GM13976 (cell line): ENCODE measurements around the gene BUD23.

Source experiments
- DNase-seq: peaks from one replicate; pipeline ENCODE4 v3.0.0; 2012; ENCODE audit warnings: low spot score
- in situ Hi-C: fragments of 300-500 bp; cut with MboI; formaldehyde crosslinking; loops from one replicate; pipeline ENCODE4 v1.12.0; 2022; ENCODE audit warnings: low sequenced_read_pairs, mixed read lengths, inconsistent platforms; ENCODE audit not compliant: unreplicated experiment
- TF ChIP-seq, protein P1 (sequence below): IDR thresholded peaks from 2 replicates; pipeline ENCODE4 v1.5.1; 2012; ENCODE audit warnings: borderline replicate concordance, mild to moderate bottlenecking; ENCODE audit not compliant: insufficient read depth; ENCODE audit errors: extremely low read depth, missing control alignments, control extremely low read depth

The BUD23 gene

DNA sequence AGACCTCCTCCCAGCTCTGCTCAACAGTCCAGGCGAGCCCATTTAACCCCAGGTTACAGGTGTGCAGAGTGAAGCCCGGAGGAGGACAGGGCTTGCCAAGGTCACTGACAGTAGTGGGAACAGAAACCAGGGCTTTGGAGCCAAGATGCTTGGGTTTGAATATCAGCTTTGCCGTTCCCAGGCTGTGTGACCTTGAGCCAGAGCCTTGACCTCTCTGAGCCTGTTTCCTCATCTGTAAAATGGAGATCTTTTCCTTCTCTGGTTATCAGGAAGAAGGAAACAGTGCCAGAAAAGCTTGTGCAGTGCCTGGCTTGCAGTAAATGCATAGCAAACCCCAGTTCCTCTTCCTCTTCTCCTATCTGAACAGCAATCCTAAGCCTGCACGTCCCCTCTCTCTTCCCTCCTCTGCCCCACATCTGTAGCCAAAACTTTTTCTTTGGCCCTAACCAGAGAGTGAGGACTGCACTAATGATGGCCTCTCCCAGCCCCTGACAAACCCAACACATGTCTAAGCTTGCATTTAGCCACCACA, 37.7 kb upstream of the BUD23 start:
- TF ChIP-seq, protein P1, sequence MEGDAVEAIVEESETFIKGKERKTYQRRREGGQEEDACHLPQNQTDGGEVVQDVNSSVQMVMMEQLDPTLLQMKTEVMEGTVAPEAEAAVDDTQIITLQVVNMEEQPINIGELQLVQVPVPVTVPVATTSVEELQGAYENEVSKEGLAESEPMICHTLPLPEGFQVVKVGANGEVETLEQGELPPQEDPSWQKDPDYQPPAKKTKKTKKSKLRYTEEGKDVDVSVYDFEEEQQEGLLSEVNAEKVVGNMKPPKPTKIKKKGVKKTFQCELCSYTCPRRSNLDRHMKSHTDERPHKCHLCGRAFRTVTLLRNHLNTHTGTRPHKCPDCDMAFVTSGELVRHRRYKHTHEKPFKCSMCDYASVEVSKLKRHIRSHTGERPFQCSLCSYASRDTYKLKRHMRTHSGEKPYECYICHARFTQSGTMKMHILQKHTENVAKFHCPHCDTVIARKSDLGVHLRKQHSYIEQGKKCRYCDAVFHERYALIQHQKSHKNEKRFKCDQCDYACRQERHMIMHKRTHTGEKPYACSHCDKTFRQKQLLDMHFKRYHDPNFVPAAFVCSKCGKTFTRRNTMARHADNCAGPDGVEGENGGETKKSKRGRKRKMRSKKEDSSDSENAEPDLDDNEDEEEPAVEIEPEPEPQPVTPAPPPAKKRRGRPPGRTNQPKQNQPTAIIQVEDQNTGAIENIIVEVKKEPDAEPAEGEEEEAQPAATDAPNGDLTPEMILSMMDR: no peak
- DNase-seq: no peak
- in situ Hi-C loops: no loop called here

DNA sequence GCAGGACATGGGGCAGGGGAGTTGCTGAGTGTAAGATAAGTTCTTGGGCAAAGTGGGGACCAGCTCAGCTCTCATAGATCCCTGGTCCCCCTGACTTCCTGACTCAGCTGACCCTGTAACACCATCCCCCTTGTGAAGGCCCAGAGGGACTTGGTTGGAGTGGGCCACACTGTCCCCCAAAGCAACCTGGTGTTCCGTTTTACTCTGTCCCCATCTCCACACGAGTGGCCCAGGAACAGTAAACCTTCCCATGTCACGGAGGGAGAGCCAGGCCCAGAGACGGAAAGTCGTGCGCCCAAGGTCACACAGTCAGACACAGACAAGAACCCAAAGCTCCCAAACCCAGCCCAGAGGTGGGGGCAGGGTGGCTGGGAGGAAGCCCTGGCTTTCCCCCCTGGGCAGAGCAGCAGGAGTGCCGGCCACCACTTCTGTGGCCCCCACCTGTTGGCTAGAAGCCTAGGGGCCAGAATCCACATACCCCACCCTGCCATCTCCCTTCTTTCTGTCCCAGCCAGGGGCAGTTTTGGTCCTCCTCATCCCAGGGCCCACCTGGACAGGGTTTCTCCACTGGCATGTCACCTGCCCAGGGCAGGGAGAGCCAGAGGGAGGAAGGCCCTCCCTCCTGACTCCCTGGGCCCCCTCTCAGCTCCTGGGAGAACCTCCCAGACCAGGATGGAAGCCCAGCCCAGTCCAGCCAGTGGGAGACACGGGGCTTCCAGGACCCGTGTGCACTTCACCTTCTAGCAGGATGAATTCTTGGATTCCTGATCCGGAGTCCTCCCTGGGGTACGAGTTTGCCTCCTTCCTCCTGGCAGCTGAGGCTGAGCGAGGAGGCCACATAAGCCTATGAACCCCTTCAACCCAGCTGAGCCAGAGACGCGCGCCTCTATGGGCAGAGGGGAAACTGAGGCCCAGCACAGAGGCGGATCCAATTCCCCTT, 36.3 kb upstream of the BUD23 start:
- TF ChIP-seq, protein P1: no peak
- no peak for DNase-seq
- in situ Hi-C loops: no loop called here

DNA sequence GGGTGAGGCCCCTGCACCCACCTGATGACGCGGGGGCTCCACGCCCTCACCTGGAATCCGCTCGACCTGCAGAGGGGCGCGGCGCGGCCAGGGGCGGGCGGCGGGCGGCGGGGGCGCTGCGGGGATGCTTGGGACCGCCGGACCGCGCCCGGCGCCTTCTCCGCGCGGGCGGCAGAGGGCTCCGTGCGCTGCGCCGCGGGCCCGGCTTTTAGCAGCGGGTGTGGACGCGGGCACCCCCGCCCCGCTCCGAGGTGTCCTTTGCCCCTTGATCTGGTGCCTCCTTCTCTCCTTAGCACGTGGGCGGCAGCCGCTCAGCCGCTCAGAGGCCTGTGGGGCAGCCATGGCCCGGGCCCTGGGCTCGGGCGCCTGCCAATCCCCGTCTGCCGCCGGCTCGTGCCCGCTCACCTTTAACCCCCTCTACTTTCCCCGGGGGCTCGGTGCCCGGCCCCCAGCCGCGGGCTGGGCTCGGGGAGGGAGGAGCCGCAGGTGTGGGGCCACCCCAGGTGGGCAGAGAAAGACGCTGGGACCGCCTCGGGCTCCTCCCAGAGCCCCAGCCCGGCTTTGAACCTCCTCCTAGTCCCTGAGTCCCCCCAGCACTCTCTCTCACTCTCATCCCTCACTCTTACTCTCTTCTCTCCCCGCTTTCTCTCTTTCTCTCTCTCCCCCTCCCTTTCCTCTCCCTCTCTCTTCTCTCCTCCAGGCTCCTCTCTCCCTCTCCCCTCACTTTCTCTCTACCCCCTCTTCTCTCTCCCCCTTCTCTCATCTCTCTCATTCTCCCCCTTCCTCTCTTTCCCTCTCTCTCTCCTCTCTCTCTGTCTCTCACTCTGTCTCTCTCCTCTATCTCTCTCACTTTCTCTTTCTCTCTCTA, 35.4 kb upstream of the BUD23 start:
- peak; percentile 63 for DNase-seq
- in situ Hi-C loops: no loop called here
- TF ChIP-seq, protein P1: no peak

- in situ Hi-C loops: no loop called here
- TF ChIP-seq, protein P1: no peak
Measured at GRCh38 chr7:73648593-73649332, 34.6 kb upstream of the BUD23 start.

GRCh38 chr7:73649576-73649975, 33.8 kb upstream of the BUD23 start:
- no peak for DNase-seq
- in situ Hi-C loops: no loop called here
- TF ChIP-seq, protein P1: no peak

More at GRCh38 chr7:73648593-73649332, 34.6 kb upstream of the BUD23 start:
- DNase-seq: no peak

GRCh38 chr7:73650524-73650923, 32.9 kb upstream of the BUD23 start:
- TF ChIP-seq, protein P1: no peak
- in situ Hi-C loops: no loop called here
- no peak for DNase-seq
